A172 (cell line): Measurements from ENCODE around the gene MYLK. TPM values are rescaled to one million over a fixed set of nuclear protein-coding genes. Genes with fewer than 3 reads are reported as not detected.
"Not testable (repeated sequence)": the region's sequence is repeated elsewhere in the genome, so short reads cannot be mapped to it uniquely, and the experiment has no call there.

Source experiments
- DNase-seq: peaks from one replicate; pipeline ENCODE4 v3.0.0-alpha.2; 2015; ENCODE audit warnings: low spot score
- total RNA-seq: library from RNA; depleted of rRNA; stranded (reverse); fragments of >200 nt; shearing (Covaris generic); gene quantifications from 2 replicates; pipeline ENCODE4 v1.2.3, GENCODE V29; 2014

Gene MYLK
- total RNA-seq, 1 experiment from 2014 or later: 109 TPM

DNA sequence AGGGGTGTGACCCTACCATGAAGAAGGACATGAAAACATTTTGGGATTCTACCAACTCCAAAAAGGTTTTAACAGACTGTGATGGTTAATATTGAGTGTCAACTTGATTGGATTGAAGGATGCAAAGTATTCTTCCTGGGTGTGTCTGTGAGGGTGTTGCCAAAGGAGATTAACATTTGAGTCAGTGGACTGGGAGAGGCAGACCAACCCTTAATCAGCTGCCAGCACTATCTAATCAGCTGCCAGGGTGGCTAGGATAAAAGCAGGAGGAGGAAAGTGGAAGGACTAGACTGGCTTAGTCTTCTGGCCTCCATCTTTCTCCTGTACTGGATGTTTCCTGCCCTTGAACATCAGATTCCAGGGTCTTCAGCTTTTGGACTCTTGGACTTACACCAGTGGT lies 283.3 kb downstream of the MYLK start:
- not testable (repeated sequence) for DNase-seq

DNA sequence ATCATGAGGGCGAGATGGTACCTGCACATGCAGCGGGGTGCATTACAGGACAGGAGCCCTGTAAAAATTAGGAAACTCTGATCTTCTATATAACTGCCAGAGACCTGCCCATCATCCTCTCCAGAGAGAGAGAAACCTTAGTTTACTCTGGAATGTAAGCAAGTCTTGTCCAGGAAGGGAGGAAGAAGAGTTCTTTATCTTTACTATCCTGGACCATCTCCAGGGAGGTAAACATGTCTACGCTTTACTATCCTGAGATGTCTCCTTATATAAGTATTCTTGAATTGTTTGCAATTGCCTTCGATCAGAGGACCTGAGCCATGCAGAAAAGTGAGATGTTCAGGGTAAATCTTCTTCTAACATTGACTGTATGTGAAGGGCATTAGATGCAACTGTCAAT lies 286.6 kb downstream of the MYLK start:
- no peak for DNase-seq

GRCh38 chr3:123595396-123596180 lies 288.5 kb downstream of the MYLK start:
- no peak for DNase-seq

DNA sequence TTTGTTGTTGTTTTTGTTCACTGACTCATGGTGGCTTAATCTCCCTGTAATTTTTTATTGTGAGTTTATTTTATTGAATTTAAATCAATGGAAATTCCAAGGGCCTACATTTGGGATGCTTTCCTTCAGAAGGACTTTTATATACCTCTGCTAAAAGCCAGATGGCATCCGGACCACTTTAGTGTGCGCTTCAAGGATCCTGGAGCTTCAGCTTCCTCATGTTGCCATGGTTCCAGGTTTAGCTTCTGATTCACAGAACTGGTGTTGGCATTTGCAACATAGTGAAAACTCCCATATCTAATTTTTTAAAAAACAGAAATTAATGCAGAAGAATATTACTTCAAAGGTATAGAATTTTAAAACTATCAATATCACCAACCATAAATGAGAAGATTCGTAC lies 290.8 kb downstream of the MYLK start:
- DNase-seq: no peak

DNA sequence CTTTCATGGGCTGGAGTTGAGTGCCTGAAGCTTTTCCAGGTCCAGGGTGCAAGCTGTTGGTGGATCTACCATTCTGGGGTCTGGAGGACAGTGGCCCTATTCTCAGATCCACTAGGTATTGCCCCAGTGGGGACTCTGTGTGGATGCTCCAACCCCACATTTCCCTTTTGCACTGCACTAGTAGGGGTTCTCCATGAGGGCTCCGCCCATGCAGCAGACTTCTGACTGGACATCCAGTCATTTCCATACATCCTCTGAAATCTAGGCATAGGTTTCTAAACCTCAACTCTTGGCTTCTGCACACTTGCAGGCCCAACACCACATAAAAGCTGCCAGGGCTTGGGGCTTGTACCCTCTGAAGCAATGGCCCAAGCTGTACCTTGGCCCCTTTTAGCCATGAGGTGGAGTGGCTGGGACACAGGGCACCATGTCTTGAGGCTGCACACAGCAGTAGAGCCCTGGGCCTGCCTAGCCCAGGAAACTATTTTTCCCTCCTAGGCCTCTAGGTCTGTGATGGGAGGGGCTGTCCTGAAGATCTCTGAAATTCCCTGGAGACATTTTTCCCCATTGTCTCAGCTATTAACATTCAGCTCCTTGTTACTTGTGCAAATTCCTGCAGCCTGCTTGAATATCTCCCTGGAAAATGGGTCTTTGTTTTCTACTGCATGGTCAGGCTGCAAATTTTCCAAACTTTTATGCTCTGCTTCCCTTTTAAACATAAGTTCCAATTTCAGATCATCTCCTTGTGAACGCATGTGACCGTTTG lies 293.3 kb downstream of the MYLK start:
- DNase-seq: no peak

- no peak for DNase-seq
Measured at GRCh38 chr3:123587401-123587800, 296.7 kb downstream of the MYLK start.

DNA sequence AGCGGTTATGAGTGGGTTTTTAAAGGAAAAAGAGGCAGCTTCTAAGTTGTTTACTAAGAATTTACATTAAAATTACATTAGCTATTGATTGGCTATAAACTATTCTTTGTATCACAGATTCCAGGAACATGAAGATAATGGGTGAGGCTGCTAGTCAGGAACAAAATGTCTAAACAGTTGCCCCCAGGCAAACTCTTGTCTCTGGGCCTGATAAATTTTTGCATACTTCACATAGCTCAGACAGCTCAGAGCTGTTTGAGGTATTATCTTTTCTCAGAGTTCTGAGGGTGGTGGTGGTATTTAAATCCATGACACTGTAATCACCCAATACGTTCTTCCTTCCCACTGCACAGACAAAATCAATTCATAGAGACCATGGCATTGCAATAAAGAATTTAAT lies 297.2 kb downstream of the MYLK start:
- peak; percentile 19 for DNase-seq

DNA sequence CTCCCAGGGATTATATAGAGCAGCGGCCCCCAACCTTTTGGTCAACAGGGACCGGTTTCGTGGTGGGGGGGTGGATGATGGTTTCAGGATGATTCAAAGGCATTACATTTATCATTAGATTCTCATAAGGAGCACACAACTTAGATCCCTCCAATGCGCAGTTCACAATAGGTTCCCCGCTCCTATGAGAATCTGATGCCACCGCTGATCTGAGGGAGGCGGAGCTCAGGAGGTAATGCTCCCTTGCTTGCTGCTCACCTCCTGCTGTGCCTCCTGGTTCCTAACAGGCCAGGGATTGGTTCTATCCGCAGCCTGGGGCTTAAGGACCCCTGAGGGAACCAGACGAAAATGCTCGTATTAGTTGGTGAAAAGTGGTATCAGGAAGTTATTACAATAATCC lies 298.0 kb downstream of the MYLK start:
- DNase-seq: peak; percentile 66

DNA sequence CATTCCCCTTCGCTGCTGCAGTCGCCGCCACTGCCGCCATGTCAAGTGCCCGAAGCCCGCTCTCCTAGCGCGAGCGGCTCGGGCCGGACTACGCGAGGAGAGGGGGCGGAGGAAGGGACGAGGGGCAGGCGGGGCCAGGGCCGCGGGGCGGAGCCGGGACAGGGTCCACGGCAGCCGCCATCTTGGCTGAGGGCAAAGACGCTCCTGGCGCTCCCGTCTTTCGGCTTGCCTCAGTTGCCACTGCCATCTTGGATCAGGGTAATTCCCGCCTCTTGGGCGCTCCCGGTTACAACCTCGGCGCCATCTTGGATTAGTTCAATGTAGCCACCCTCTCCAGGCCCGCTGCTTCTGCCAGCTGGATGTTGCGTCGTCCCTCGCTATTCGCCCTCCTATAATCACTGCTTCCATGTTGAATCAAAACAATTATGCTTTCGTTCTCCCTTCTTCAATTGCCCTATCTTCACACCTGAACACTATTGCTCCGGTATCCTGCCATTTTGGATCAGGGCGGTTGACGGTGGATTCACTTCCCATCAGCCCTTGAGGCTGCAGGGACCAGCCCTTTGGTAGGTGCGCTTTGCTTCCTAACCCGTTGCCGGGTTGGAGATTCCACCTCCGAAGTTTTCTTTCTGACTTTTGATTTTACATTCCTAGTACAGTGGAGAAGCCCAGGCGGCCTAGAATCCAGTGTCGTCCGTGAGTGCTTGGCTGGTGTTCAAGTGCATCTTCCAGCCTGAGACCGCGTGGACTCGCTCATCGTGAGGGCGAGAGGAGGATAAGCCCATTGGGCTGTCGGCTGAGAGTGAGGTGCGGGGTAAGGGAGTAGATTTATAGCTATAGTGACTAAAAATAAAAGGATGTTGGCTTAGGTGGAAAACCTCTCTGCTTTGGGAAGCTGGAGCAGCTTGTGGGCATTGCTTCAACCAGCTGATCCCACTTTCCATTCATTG lies 298.9 kb downstream of the MYLK start, which contains the start of gene HACD2:
HACD2 (minus strand) TSS at position 66 of the 950 bp plus-strand sequence; CDS start at position 40, 26 bp downstream.
- peak; percentile 98 for DNase-seq

DNA sequence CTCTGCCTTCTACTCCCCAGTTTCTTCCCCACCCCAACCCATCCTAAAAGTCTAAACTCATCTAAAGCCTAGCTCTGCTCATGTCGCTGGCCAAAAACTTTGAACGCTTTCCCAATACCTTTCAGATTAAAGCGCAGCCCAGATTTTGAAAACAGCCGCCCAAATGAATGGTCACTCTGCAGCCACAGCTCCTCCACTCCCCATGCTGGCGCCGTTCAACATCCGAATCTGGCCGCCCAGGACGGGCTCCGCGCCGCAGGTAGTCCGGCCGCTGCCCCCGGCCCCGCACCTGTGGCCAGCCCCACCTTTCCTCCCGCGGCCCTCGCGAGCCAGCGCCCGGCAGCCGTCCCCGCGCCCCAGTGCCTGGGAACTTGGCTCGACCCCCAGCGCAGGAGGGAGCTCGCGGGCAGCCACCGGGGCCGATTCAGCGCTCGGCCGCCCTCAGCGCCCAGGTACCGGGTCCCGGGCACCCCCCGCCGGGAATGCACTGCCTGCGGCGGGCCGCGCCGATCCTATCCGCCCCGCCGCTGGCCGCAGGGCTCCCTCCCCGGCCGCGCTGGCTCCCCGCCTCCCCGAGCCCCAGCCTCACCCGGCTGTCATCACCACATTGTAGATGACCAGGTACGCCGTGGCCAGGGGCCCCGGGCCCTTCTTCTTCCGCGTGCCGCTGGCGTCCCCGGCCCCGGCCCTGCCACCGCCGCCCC lies 299.7 kb downstream of the MYLK start:
- DNase-seq: no peak

DNA sequence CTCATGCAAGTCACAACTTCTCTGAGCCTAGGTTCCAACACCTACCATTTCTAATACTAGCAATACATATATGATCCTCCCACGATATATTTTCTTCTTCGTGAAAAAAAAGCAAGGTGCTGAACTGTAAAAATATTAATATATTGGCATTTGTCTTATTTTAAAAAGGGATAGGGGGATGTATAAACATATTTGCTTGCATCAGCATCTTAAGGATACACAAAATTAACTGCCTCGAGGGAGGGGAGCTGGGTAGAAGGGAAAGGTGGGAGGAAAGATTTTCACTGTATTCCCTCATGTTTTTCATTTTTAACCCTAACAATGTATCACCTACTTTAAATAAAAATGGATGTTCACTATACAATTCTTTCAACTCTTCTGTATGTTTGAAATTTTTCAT lies 300.6 kb downstream of the MYLK start:
- no peak for DNase-seq

DNA sequence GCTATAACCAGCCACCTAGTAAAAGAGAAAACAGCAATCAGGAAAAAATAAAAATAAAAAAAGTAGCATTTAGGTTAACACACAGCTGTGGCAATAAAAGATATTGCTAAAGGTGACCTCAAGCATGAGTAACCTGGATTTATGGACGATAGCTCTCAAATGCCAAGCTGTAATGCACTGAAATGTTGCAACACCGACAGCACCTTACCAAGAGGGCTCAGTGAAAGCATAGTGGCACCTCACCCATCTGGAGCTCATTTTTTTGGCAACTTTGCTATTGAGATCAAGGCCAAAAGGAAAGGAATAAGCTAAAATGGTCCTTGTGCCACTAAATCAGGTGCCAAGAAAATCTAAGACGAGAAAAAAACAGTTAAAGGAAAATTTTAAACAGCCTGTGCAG lies 301.8 kb downstream of the MYLK start:
- DNase-seq: no peak

DNA sequence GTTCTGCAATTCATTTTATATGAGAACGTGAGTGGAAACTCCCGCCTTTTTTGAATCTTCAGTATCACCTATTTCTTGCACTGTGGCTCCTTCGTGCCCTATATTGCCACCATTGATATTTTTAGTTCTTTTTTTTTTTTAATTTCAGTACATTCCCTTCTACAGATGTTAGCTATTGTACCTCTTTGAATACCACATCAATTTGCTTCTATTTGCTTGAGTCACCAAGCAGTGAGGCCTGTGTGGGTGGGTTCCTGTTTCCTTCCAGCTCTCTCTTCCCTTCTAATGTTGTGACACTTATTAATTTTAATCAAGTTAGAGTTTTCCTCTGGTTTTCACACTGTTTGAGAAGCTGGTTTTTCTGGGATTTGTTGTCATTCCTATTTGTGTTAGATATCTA lies 308.0 kb downstream of the MYLK start:
- no peak for DNase-seq

- no peak for DNase-seq
Measured at GRCh38 chr3:123571973-123572365, 312.2 kb downstream of the MYLK start.

DNA sequence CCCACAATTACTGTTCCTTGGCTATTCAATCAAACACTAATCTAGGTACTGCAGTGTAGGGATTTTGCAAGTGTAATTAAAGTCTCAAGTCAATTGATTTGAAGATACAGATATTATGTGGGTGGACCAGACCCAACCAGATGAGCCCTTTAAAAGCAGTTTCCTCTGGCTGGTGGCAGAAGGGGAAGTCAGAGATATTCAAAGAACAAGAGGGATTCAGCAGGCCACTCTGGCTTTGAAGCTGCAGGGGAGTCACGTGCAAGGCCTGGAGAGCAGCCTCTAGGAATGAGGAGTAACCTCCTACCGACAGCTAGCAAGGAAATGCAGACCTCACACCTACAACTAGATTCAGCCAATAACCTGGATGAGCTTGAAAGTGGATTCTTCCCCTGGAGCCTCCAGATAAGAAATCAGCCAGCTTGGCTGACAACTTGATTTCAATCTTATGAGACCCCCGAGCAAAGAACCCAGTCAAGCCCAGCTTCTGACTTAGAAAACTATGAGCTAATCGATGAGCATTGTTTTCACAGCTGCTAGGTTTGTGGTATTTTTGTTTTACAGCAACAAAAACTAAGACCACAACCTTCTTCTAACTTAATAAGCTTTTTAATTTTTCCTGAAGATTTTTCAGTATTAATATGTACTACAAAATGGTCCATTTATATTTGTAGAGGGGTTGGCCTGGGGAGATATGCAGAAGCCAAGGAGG lies 312.7 kb downstream of the MYLK start:
- no peak for DNase-seq

- DNase-seq: no peak
Measured at GRCh38 chr3:123568875-123569274, 315.3 kb downstream of the MYLK start.

DNA sequence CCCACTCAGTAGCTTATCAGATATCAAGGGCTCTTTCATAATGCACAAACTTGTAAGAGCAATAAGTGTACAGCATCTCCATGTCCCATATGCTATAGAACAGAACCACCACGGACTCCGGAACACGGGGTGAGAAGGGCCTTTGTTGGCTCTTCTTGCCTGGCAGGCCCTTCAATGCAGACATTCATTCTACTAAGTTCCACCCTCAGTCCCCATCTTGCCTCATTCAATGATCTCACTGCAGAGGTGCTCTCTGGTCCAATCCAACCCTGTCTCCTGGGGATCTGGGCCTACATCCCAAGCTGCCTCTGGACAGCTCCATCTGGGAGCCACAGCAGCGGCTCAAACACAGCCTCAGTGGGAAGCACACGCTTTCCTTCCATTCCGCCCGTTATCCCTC lies 316.1 kb downstream of the MYLK start:
- DNase-seq: no peak

GRCh38 chr3:123564056-123564455 lies 320.1 kb downstream of the MYLK start:
- DNase-seq: no peak

- DNase-seq: no peak
Measured at GRCh38 chr3:123562547-123562946, 321.6 kb downstream of the MYLK start.

DNA sequence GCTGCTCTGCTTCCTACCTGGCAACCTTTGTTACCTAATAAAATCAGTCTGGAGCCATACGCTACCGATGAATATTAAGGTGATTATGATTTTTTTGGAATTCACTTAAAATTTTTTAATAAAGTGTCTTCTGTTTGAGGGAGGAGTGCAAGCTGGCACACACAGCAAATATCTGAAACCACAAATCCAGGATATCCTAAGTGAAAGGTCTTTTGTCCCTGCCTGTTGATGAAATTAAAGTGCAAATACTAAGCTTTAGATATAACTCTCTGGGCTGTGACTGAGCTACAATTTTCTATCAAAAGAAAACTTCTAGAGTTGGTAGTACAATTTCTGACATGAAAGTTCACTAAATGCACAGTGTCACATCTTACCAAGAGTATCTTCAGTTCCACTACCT lies 322.9 kb downstream of the MYLK start:
- DNase-seq: no peak
